ENCODE results near the gene TPPP3.
A peak's percentile ranks its signal among the peaks of the same experiment; 100 is the strongest.

The TPPP3 gene

DNA sequence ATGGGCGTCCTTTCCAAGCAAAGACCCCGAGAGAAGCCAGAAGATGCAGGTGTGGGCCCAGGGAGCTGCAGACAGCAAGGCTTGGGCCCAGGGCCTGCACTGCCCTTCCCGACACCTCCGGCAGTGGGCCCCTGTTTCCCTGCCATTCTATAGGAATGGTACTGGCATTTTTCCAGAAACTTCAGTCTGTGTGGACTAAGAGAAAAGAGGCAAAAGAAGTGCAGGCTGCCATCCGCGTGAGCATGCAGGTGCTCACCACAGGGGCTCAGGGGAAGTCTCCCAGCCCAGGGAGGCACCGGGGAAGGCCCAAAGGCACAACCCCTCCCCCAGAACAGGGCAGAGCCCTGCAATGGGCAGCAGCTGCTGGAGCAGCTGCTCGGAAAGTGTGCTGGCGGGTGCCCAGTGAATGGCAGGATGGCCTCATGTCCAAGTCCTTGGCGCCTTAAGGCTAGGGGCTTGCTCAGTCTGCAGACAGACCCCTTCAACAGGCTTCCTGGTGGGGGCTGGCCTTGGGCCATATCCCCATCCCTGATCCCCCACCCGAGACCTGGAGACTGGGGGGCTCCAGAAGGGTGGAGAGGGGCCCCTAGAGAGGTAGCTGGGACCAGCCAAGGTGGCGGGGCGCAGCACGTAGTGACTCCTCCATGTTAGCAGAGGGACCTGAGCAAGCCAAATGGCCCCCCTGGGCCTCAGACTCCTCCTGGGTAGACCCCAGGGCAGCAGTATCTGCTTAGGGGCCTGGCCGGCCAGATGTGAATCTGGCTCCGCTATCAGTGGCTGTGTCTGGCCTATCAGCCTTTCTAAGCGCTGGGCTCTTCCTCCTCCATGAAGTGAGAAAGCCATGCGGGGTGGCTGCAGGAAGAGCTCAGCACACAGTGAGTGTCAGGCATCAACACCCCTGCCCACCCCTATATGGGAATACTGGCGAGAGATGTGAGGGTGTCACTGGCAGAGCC, 6.7 kb upstream of the TPPP3 start:
- Histone ChIP-seq H3K18ac (ENCODE audit: low read length) (no peak overlapping the region), H3K27me3 (ENCODE audit: insufficient read depth, low read length, poor library complexity) (peaks cover 5% of the 10 kb centered on the region), H3K56ac (ENCODE audit: low read length) (no peak overlapping the region), H3K36me3 (ENCODE audit: control insufficient read depth, insufficient read depth, low read length) (no peaks in the 10 kb centered on the region), H3K4me2 (ENCODE audit: low read length) (no peak overlapping the region), H2AK5ac (ENCODE audit: low read length) (no peak overlapping the region), H2BK5ac (ENCODE audit: low read length) (no peak overlapping the region), H3K4ac (ENCODE audit: low read depth, low read length) (no peak overlapping the region), H3K4me3 (ENCODE audit: low read length) (no peak overlapping the region), H4K5ac (ENCODE audit: low read length) (no peak overlapping the region), H3K79me2 (ENCODE audit: control insufficient read depth, insufficient read depth, low read length) (no peaks in the 10 kb centered on the region), H2BK120ac (ENCODE audit: low read depth, low read length) (no peak overlapping the region), H2BK15ac (replicated peaks; ENCODE audit: low read depth) (no peak overlapping the region), H3K27ac (ENCODE audit: low read depth, low read length) (no peak overlapping the region), H4K8ac (ENCODE audit: low read depth, low read length) (no peak overlapping the region), H3K23ac (ENCODE audit: low read length) (no peak overlapping the region), H3K9ac (ENCODE audit: low read length) (no peak overlapping the region), H3K4me1 (ENCODE audit: control insufficient read depth, low read depth, low read length) (peaks cover 1% of the 10 kb centered on the region), H3K79me1 (ENCODE audit: low read length) (no peaks in the 10 kb centered on the region)
- peak; percentile 31 for DNase-seq
- WGBS (ENCODE audit: extremely low coverage, insufficient coverage, low lambda C conversion rate) = no CpG with 5 or more reads among the region's 19 CpGs

GRCh38 chr16:67399218-67399733, 6.0 kb upstream of the TPPP3 start:
- Histone ChIP-seq H3K4ac (ENCODE audit: low read depth, low read length) (no peak overlapping the region), H2AK5ac (ENCODE audit: low read length) (no peak overlapping the region), H3K23ac (ENCODE audit: low read length) (no peak overlapping the region), H2BK120ac (ENCODE audit: low read depth, low read length) (no peak overlapping the region), H3K27me3 (ENCODE audit: insufficient read depth, low read length, poor library complexity) (peaks cover 12% of the 10 kb centered on the region), H3K4me2 (ENCODE audit: low read length) (no peak overlapping the region), H3K79me2 (ENCODE audit: control insufficient read depth, insufficient read depth, low read length) (no peaks in the 10 kb centered on the region), H2BK15ac (replicated peaks; ENCODE audit: low read depth) (no peak overlapping the region), H3K4me3 (ENCODE audit: low read length) (no peak overlapping the region), H3K9ac (ENCODE audit: low read length) (peak overlapping the region; percentile 47), H3K4me1 (ENCODE audit: control insufficient read depth, low read depth, low read length) (peaks cover 1% of the 10 kb centered on the region), H3K27ac (ENCODE audit: low read depth, low read length) (no peak overlapping the region), H3K56ac (ENCODE audit: low read length) (peak overlapping the region; percentile 76), H4K5ac (ENCODE audit: low read length) (no peak overlapping the region), H2BK5ac (ENCODE audit: low read length) (no peak overlapping the region), H3K36me3 (ENCODE audit: control insufficient read depth, insufficient read depth, low read length) (no peaks in the 10 kb centered on the region), H3K79me1 (ENCODE audit: low read length) (no peaks in the 10 kb centered on the region), H4K8ac (ENCODE audit: low read depth, low read length) (no peak overlapping the region), H3K18ac (ENCODE audit: low read length) (no peak overlapping the region)
- DNase-seq = peak; percentile 69
- no CpG with 5 or more reads among the region's 42 CpGs for WGBS (ENCODE audit: extremely low coverage, insufficient coverage, low lambda C conversion rate)

DNA sequence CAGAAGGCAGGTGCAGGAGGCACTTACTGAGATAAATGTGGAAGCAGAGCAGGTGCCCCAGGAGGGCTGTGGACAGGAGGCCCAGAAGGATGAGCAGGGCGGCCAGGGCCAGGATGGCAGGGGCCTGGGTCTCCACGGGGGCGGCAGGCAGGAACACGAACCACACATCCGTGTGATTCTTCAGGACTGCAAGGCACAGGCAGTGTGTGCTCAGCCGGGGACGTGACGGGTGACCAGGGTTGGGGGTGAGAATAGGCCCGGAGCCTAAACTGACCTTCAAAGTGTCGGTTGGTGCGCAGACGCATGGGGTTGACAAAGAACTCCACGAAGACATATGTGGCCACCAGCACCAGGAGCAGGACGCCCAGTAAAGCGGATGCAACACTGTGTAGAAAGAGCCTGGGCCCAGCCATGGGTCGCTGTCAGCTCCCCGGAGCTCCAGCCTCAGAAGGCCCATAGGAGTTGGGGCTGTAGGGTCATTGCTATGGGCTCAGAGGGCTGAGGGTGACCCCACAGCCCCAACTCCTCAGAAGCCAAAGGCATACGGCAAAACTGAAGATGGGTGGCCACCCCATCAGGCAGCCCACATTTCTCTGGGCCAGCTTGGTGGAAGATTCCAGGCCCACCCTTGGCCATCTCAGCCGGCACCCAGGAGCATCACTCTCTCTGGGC, 5.4 kb upstream of the TPPP3 start:
- H3K27ac ChIP-seq (ENCODE audit: low read depth, low read length) = no peak overlapping the region
- H4K5ac ChIP-seq (ENCODE audit: low read length) = no peak overlapping the region
- no peak overlapping the region for H2BK5ac ChIP-seq (ENCODE audit: low read length)
- H3K4me3 ChIP-seq (ENCODE audit: low read length) = no peak overlapping the region
- peaks cover 18% of the 10 kb centered on the region for H3K27me3 ChIP-seq (ENCODE audit: insufficient read depth, low read length, poor library complexity)
- peaks cover 1% of the 10 kb centered on the region for H3K4me1 ChIP-seq (ENCODE audit: control insufficient read depth, low read depth, low read length)
- H3K56ac ChIP-seq (ENCODE audit: low read length) = peak overlapping the region; percentile 76
- no peaks in the 10 kb centered on the region for H3K36me3 ChIP-seq (ENCODE audit: control insufficient read depth, insufficient read depth, low read length)
- no peak overlapping the region for H2BK120ac ChIP-seq (ENCODE audit: low read depth, low read length)
- no peak overlapping the region for H3K4ac ChIP-seq (ENCODE audit: low read depth, low read length)
- DNase-seq = no peak
- no peak overlapping the region for H4K8ac ChIP-seq (ENCODE audit: low read depth, low read length)
- no peak overlapping the region for H2AK5ac ChIP-seq (ENCODE audit: low read length)
- no peaks in the 10 kb centered on the region for H3K79me2 ChIP-seq (ENCODE audit: control insufficient read depth, insufficient read depth, low read length)
- H3K4me2 ChIP-seq (ENCODE audit: low read length) = no peak overlapping the region
- no CpG with 5 or more reads among the region's 19 CpGs for WGBS (ENCODE audit: extremely low coverage, insufficient coverage, low lambda C conversion rate)
- no peak overlapping the region for H3K23ac ChIP-seq (ENCODE audit: low read length)
- H3K9ac ChIP-seq (ENCODE audit: low read length) = no peak overlapping the region
- H3K18ac ChIP-seq (ENCODE audit: low read length) = no peak overlapping the region
- H2BK15ac ChIP-seq (replicated peaks; ENCODE audit: low read depth) = no peak overlapping the region
- H3K79me1 ChIP-seq (ENCODE audit: low read length) = no peaks in the 10 kb centered on the region

GRCh38 chr16:67397812-67398545, 4.7 kb upstream of the TPPP3 start:
- H3K79me1 ChIP-seq (ENCODE audit: low read length) = no peaks in the 10 kb centered on the region
- WGBS (ENCODE audit: extremely low coverage, insufficient coverage, low lambda C conversion rate) = no CpG with 5 or more reads among the region's 22 CpGs

GRCh38 chr16:67397036-67397801, 3.9 kb upstream of the TPPP3 start:
- Histone ChIP-seq H4K5ac (ENCODE audit: low read length) (no peak overlapping the region), H3K23ac (ENCODE audit: low read length) (no peak overlapping the region), H3K79me1 (ENCODE audit: low read length) (no peaks in the 10 kb centered on the region), H2BK15ac (replicated peaks; ENCODE audit: low read depth) (no peak overlapping the region), H3K27me3 (ENCODE audit: insufficient read depth, low read length, poor library complexity) (peaks cover 20% of the 10 kb centered on the region), H3K9ac (ENCODE audit: low read length) (no peak overlapping the region), H3K56ac (ENCODE audit: low read length) (no peak overlapping the region), H3K27ac (ENCODE audit: low read depth, low read length) (no peak overlapping the region), H3K36me3 (ENCODE audit: control insufficient read depth, insufficient read depth, low read length) (no peaks in the 10 kb centered on the region), H3K4ac (ENCODE audit: low read depth, low read length) (no peak overlapping the region), H3K4me2 (ENCODE audit: low read length) (no peak overlapping the region), H3K79me2 (ENCODE audit: control insufficient read depth, insufficient read depth, low read length) (no peaks in the 10 kb centered on the region), H3K4me1 (ENCODE audit: control insufficient read depth, low read depth, low read length) (peaks cover 1% of the 10 kb centered on the region), H2BK120ac (ENCODE audit: low read depth, low read length) (no peak overlapping the region), H2AK5ac (ENCODE audit: low read length) (no peak overlapping the region), H3K18ac (ENCODE audit: low read length) (no peak overlapping the region), H4K8ac (ENCODE audit: low read depth, low read length) (no peak overlapping the region), H2BK5ac (ENCODE audit: low read length) (no peak overlapping the region), H3K4me3 (ENCODE audit: low read length) (no peak overlapping the region)
- no CpG with 5 or more reads among the region's 15 CpGs for WGBS (ENCODE audit: extremely low coverage, insufficient coverage, low lambda C conversion rate)
- DNase-seq = no peak

More at GRCh38 chr16:67397812-67398545, 4.7 kb upstream of the TPPP3 start:
- Histone ChIP-seq H3K18ac (ENCODE audit: low read length) (no peak overlapping the region), H4K5ac (ENCODE audit: low read length) (no peak overlapping the region), H3K4ac (ENCODE audit: low read depth, low read length) (no peak overlapping the region), H4K8ac (ENCODE audit: low read depth, low read length) (no peak overlapping the region), H3K4me3 (ENCODE audit: low read length) (no peak overlapping the region), H3K56ac (ENCODE audit: low read length) (no peak overlapping the region), H3K4me1 (ENCODE audit: control insufficient read depth, low read depth, low read length) (peaks cover 1% of the 10 kb centered on the region), H3K9ac (ENCODE audit: low read length) (no peak overlapping the region), H2BK15ac (replicated peaks; ENCODE audit: low read depth) (no peak overlapping the region), H3K36me3 (ENCODE audit: control insufficient read depth, insufficient read depth, low read length) (no peaks in the 10 kb centered on the region), H2AK5ac (ENCODE audit: low read length) (no peak overlapping the region), H2BK5ac (ENCODE audit: low read length) (no peak overlapping the region), H3K79me2 (ENCODE audit: control insufficient read depth, insufficient read depth, low read length) (no peaks in the 10 kb centered on the region), H3K23ac (ENCODE audit: low read length) (no peak overlapping the region), H2BK120ac (ENCODE audit: low read depth, low read length) (no peak overlapping the region), H3K27ac (ENCODE audit: low read depth, low read length) (no peak overlapping the region), H3K4me2 (ENCODE audit: low read length) (no peak overlapping the region), H3K27me3 (ENCODE audit: insufficient read depth, low read length, poor library complexity) (peaks cover 20% of the 10 kb centered on the region)
- DNase-seq = no peak

Data from mesendoderm (in vitro differentiated cells).